H9 (cell line): ENCODE data around the gene CDH15. TPM values are rescaled to one million over a fixed set of nuclear protein-coding genes. Genes with fewer than 3 reads are reported as not detected.

Experiments
- DNase-seq: peaks from one replicate; pipeline ENCODE4 v3.0.0-alpha.2; 2017
- H2AFZ ChIP-seq: one replicate; pipeline ENCODE4 v1.6.1; 2013; ENCODE audit warnings: mild to moderate bottlenecking, low read length, control low read depth, moderate library complexity
- H2AK5ac ChIP-seq: 2 replicates; pipeline ENCODE4 v1.6.1; 2013; ENCODE audit warnings: low read length, control low read depth, mixed read lengths; ENCODE audit not compliant: insufficient read length
- H2BK120ac ChIP-seq: one replicate; pipeline ENCODE4 v1.6.1; 2013; ENCODE audit warnings: low read depth, mild to moderate bottlenecking, low read length, control low read depth, inconsistent platforms; ENCODE audit not compliant: poor library complexity, severe bottlenecking
- H2BK12ac ChIP-seq: 2 replicates; pipeline ENCODE4 v1.6.1; 2013; ENCODE audit warnings: low read length, control low read depth, mixed read lengths, low read depth; ENCODE audit not compliant: insufficient read length
- H2BK15ac ChIP-seq: 2 replicates; pipeline ENCODE4 v1.6.1; 2013; ENCODE audit warnings: low read depth, low read length, control low read depth
- H2BK20ac ChIP-seq: one replicate; pipeline ENCODE4 v1.6.1; 2013; ENCODE audit warnings: low read depth, mild to moderate bottlenecking, low read length, control low read depth, inconsistent platforms; ENCODE audit not compliant: poor library complexity, severe bottlenecking
- H2BK5ac ChIP-seq: 2 replicates; pipeline ENCODE4 v1.6.1; 2013; ENCODE audit warnings: low read length, control low read depth, mixed read lengths; ENCODE audit not compliant: insufficient read length
- H3K14ac ChIP-seq: 2 replicates; pipeline ENCODE4 v1.6.1; 2013; ENCODE audit warnings: low read length, control low read depth; ENCODE audit not compliant: insufficient read depth
- H3K18ac ChIP-seq: 2 replicates; pipeline ENCODE4 v1.6.1; 2013; ENCODE audit warnings: low read depth, mild to moderate bottlenecking, mixed read lengths, low read length, control low read depth; ENCODE audit not compliant: insufficient read length
- H3K23ac ChIP-seq: 2 replicates; pipeline ENCODE4 v1.6.1; 2013; ENCODE audit warnings: low read length, control low read depth, mixed read lengths, low read depth; ENCODE audit not compliant: insufficient read length
- H3K23me2 ChIP-seq: 2 replicates; pipeline ENCODE4 v1.6.1; 2013; ENCODE audit warnings: low read depth, mild to moderate bottlenecking, mixed read lengths, low read length, control low read depth; ENCODE audit not compliant: insufficient read length, poor library complexity, severe bottlenecking
- H3K27ac ChIP-seq: 2 replicates; pipeline ENCODE4 v1.5.1; 2013; ENCODE audit warnings: low read length, control low read depth, mixed read lengths, low read depth; ENCODE audit not compliant: insufficient read length
- H3K27me3 ChIP-seq: 2 replicates; pipeline ENCODE4 v1.6.1; 2013; ENCODE audit warnings: low read length, control low read depth, inconsistent platforms; ENCODE audit not compliant: insufficient read depth
- H3K4ac ChIP-seq: 2 replicates; pipeline ENCODE4 v1.6.1; 2013; ENCODE audit warnings: low read depth, mild to moderate bottlenecking, control low read depth, inconsistent platforms, low read length, moderate library complexity
- H3K4me1 ChIP-seq: 2 replicates; pipeline ENCODE4 v1.6.1; 2013; ENCODE audit warnings: low read length, control low read depth, inconsistent platforms; ENCODE audit not compliant: insufficient read depth
- H3K4me2 ChIP-seq: 2 replicates; pipeline ENCODE4 v1.6.1; 2013; ENCODE audit warnings: low read length, control low read depth, mixed read lengths; ENCODE audit not compliant: insufficient read length, insufficient read depth
- H3K56ac ChIP-seq: 2 replicates; pipeline ENCODE4 v1.6.1; 2013; ENCODE audit warnings: low read depth, mild to moderate bottlenecking, mixed read lengths, low read length, control low read depth; ENCODE audit not compliant: insufficient read length
- H3K79me1 ChIP-seq: 2 replicates; pipeline ENCODE4 v1.6.1; 2013; ENCODE audit warnings: low read depth, mild to moderate bottlenecking, moderate library complexity, low read length, control low read depth, inconsistent platforms; ENCODE audit not compliant: insufficient read depth, poor library complexity, severe bottlenecking
- H3K79me2 ChIP-seq: 2 replicates; pipeline ENCODE4 v1.6.1; 2013; ENCODE audit warnings: low read length, control low read depth, inconsistent platforms; ENCODE audit not compliant: insufficient read depth
- H3K9ac ChIP-seq: 2 replicates; pipeline ENCODE4 v1.6.1; 2013; ENCODE audit warnings: low read length, control low read depth, mixed read lengths; ENCODE audit not compliant: insufficient read length; ENCODE audit errors: extremely low read depth
- H3K9me3 ChIP-seq: one replicate; pipeline ENCODE4 v1.6.1; 2013; ENCODE audit warnings: low read depth, low read length, inconsistent platforms; ENCODE audit not compliant: control insufficient read depth
- H3T11ph ChIP-seq: one replicate; pipeline ENCODE4 v1.6.1; 2013; ENCODE audit warnings: mild to moderate bottlenecking, low read length, control low read depth, inconsistent platforms
- H4K20me1 ChIP-seq: one replicate; pipeline ENCODE4 v1.6.1; 2013; ENCODE audit not compliant: control insufficient read depth, insufficient read length, insufficient read depth
- H4K5ac ChIP-seq: 2 replicates; pipeline ENCODE4 v1.6.1; 2013; ENCODE audit warnings: low read depth, mild to moderate bottlenecking, mixed read lengths, low read length, control low read depth; ENCODE audit not compliant: insufficient read length
- H4K8ac ChIP-seq: replicated peaks from 2 replicates; pipeline ENCODE4 v1.6.1; 2013; ENCODE audit warnings: low read length, control low read depth, mixed read lengths, low read depth; ENCODE audit not compliant: insufficient read length
- H4K91ac ChIP-seq: 2 replicates; pipeline ENCODE4 v1.6.1; 2013; ENCODE audit warnings: low read depth, mild to moderate bottlenecking, moderate library complexity, mixed read lengths, low read length, control low read depth; ENCODE audit not compliant: insufficient read length
- H3K27ac Mint-ChIP-seq, 3 experiments: 2 replicates in 2 of 3; 3 replicates in 1 of 3; pipeline ENCODE4 v1.8.0; 2020 to 2021; ENCODE audit warnings: mixed read lengths in 3 of 3, mild to moderate bottlenecking in 1 of 3, moderate library complexity in 1 of 3
- H3K27me3 Mint-ChIP-seq: 2 replicates; pipeline ENCODE4 v1.8.0; 2021; ENCODE audit warnings: low read depth, mild to moderate bottlenecking, moderate library complexity, mixed read lengths
- H3K36me3 Mint-ChIP-seq, 3 experiments: 2 replicates in 2 of 3; 3 replicates in 1 of 3; pipeline ENCODE4 v1.8.0; 2020 to 2021; ENCODE audit warnings: low read depth in 3 of 3, mixed read lengths in 3 of 3; ENCODE audit not compliant: insufficient read depth in 1 of 3
- H3K4me1 Mint-ChIP-seq, 2 experiments: 2 replicates each; pipeline ENCODE4 v1.8.0; 2020; ENCODE audit warnings: mixed read lengths in 2 of 2
- H3K4me3 Mint-ChIP-seq, 2 experiments: 2 replicates in 1 of 2; 3 replicates in 1 of 2; pipeline ENCODE4 v1.8.0; 2020 to 2021; ENCODE audit warnings: mild to moderate bottlenecking in 2 of 2, mixed read lengths in 2 of 2, moderate library complexity in 1 of 2
- H3K9me3 Mint-ChIP-seq, 2 experiments: 2 replicates in 1 of 2; 3 replicates in 1 of 2; pipeline ENCODE4 v1.8.0; 2020; ENCODE audit warnings: mild to moderate bottlenecking in 2 of 2, mixed read lengths in 2 of 2, moderate library complexity in 1 of 2
- CTCF ChIP-seq: fragments of 200-600 bp; sonication (generic); conservative IDR thresholded peaks from 3 replicates; pipeline ENCODE4 v1.8.0; 2021; ENCODE audit warnings: antibody characterized with exemption, mild to moderate bottlenecking
- WGBS: extraction: QIAGEN DNeasy Blood & Tissue Kit; methylation state at CpG from one replicate; pipeline ENCODE4 v1.1.7; 2013; ENCODE audit warnings: missing lambda C conversion rate, low lambda C conversion rate, mixed read lengths; ENCODE audit not compliant: insufficient read length; ENCODE audit errors: extremely low coverage; 5-methylcytosine and 5-hydroxymethylcytosine counted together
- total RNA-seq: library from RNA; stranded (reverse); gene quantifications from 2 replicates; pipeline ENCODE4 v1.2.1, GENCODE V29; 2021

The CDH15 gene
- total RNA-seq, 1 experiment from 2014 or later, result 0.28 TPM

- Histone ChIP-seq H4K8ac (no peak overlapping the region), H2AK5ac (no peak overlapping the region), H2BK12ac (no peak overlapping the region), H3K9me3 (no peaks in the 10 kb centered on the region), H3K9ac (no peak overlapping the region), H2BK15ac (no peak overlapping the region), H3K79me2 (no peaks in the 10 kb centered on the region), H3K18ac (no peak overlapping the region), H3K56ac (no peak overlapping the region), H4K20me1 (no peaks in the 10 kb centered on the region), H4K91ac (no peak overlapping the region), H3K14ac (no peak overlapping the region), H2BK5ac (no peak overlapping the region), H2BK120ac (no peak overlapping the region), H3K4me1 (no peaks in the 10 kb centered on the region), H3K27me3 (no peaks in the 10 kb centered on the region), H3K4me2 (no peak overlapping the region), H3K4ac (no peak overlapping the region), H3K23ac (no peak overlapping the region), H2AFZ (no peak overlapping the region), H4K5ac (no peak overlapping the region), H3K27ac (no peak overlapping the region), H2BK20ac (no peak overlapping the region), H3T11ph (no peak overlapping the region), H3K23me2 (no peaks in the 10 kb centered on the region), H3K79me1 (no peaks in the 10 kb centered on the region)
- whole genome bisulfite sequencing, result no CpG with 5 or more reads among the region's 9 CpGs
- H3K9me3 Mint-ChIP-seq, result peaks cover 3 to 8% of the 10 kb centered on the region in 2 experiments; a peak in 4 of 5 replicates
- no peak for DNase-seq
- H3K4me3 Mint-ChIP-seq, result no peak overlapping the region
- peaks cover 15% of the 10 kb centered on the region for H3K27me3 Mint-ChIP-seq
- H3K4me1 Mint-ChIP-seq, result peaks cover 0 to 8% of the 10 kb centered on the region in 2 experiments; a peak in 1 of 4 replicates
- TF ChIP-seq CTCF, result no peak
- H3K27ac Mint-ChIP-seq, result no peak overlapping the region
- no peaks in the 10 kb centered on the region for H3K36me3 Mint-ChIP-seq
Observed at GRCh38 chr16:89163297-89163696, 8.3 kb upstream of the CDH15 start.
